Measurements from ENCODE around the gene DISC1.
"Not testable (repeated sequence)": the region's sequence is repeated elsewhere in the genome, so short reads cannot be mapped to it uniquely, and the experiment has no call there.

DNA sequence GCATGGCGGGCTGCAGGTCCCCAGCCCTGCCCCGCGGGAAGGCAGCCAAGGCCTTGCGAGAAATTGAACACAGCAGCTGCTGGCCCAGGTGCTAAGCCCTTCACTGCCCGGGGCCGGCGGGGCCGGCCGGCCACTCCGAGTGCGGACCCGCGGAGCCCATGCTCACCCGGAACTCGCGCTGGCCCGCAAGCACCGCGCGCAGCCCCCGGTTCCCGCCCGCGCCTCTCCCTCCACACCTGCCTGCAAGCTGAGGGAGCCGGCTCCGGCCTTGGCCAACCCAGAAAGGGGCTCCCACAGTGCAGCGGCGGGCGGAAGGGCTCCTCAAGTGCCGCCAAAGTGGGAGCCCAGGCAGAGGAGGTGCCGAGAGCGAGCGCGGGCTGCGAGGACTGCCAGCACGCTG is 15.5 kb downstream of the DISC1 start:
- TF ChIP-seq, protein P1, sequence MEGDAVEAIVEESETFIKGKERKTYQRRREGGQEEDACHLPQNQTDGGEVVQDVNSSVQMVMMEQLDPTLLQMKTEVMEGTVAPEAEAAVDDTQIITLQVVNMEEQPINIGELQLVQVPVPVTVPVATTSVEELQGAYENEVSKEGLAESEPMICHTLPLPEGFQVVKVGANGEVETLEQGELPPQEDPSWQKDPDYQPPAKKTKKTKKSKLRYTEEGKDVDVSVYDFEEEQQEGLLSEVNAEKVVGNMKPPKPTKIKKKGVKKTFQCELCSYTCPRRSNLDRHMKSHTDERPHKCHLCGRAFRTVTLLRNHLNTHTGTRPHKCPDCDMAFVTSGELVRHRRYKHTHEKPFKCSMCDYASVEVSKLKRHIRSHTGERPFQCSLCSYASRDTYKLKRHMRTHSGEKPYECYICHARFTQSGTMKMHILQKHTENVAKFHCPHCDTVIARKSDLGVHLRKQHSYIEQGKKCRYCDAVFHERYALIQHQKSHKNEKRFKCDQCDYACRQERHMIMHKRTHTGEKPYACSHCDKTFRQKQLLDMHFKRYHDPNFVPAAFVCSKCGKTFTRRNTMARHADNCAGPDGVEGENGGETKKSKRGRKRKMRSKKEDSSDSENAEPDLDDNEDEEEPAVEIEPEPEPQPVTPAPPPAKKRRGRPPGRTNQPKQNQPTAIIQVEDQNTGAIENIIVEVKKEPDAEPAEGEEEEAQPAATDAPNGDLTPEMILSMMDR (IDR thresholded peaks at IDR 0.05; ENCODE audit: low read depth, low read length), result not testable (repeated sequence)
- TF ChIP-seq EZH2phosphoT487 (IDR thresholded peaks at IDR 0.05; ENCODE audit: low read depth), result not testable (repeated sequence)
